ENCODE data around the gene RAD54L.

- TF ChIP-seq EZH2 (IDR thresholded peaks at IDR 0.05; ENCODE audit: borderline replicate concordance, low read length) (no peak), CTCF (conservative IDR thresholded peaks at IDR 0.05 in 1 of 2, IDR thresholded peaks at IDR 0.05 in 1 of 2; ENCODE audit: extremely low read depth in 1 of 2, insufficient read depth in 1 of 2, low read depth in 1 of 2, low read length in 2 of 2) (no peak)
Observed at GRCh38 chr1:46310321-46310720, 62.8 kb downstream of the RAD54L start.
